Neural cell (in vitro differentiated cells): ENCODE data around the gene MAP7D1. TPM values are rescaled to one million over a fixed set of nuclear protein-coding genes. Genes with fewer than 3 reads are reported as not detected.

Experiments used
- H2AFZ ChIP-seq: fragments of 200-600, 300-800 bp; sonication (generic), shearing (Covaris generic); 2 replicates; pipeline ENCODE4 v1.6.0; 2014; ENCODE audit warnings: low read depth, mild to moderate bottlenecking, antibody characterized with exemption, low read length, moderate library complexity
- H3F3A ChIP-seq: fragments of 200-600 bp; shearing (Covaris generic); 2 replicates; pipeline ENCODE4 v1.6.1; 2016; ENCODE audit warnings: mild to moderate bottlenecking, moderate library complexity, mixed read lengths, antibody characterized with exemption, low read length; ENCODE audit not compliant: insufficient read depth, poor library complexity, severe bottlenecking
- H3K27ac ChIP-seq: fragments of 200-600, 300-800 bp; sonication (generic), shearing (Covaris generic); 2 replicates; pipeline ENCODE4 v1.5.1; 2014; ENCODE audit warnings: mild to moderate bottlenecking, low read length, moderate library complexity
- H3K27me3 ChIP-seq: fragments of 300-800, 200-600 bp; sonication (generic), shearing (Covaris generic); 2 replicates; pipeline ENCODE4 v1.6.0; 2014; ENCODE audit warnings: mild to moderate bottlenecking, low read depth, low read length, moderate library complexity; ENCODE audit not compliant: insufficient read depth
- H3K36me3 ChIP-seq: fragments of 300-800, 200-600 bp; sonication (generic), shearing (Covaris generic); 2 replicates; pipeline ENCODE4 v1.5.1; 2014; ENCODE audit warnings: mild to moderate bottlenecking, antibody characterized with exemption, low read length, moderate library complexity; ENCODE audit not compliant: insufficient read depth
- H3K4me2 ChIP-seq: fragments of 300-800, 200-600 bp; sonication (generic), shearing (Covaris generic); 2 replicates; pipeline ENCODE4 v1.6.0; 2014; ENCODE audit warnings: mild to moderate bottlenecking, low read length
- H3K4me3 ChIP-seq: fragments of 300-800, 200-600 bp; sonication (generic), shearing (Covaris generic); 2 replicates; pipeline ENCODE4 v1.5.1; 2014; ENCODE audit warnings: mild to moderate bottlenecking, low read length, moderate library complexity
- H3K79me2 ChIP-seq: fragments of 200-600 bp; shearing (Covaris generic); replicated peaks from 2 replicates; pipeline ENCODE4 v1.6.0; 2014; ENCODE audit warnings: mild to moderate bottlenecking, low read length, moderate library complexity; ENCODE audit not compliant: insufficient read depth
- H3K9ac ChIP-seq: fragments of 300-800, 200-600 bp; sonication (generic), shearing (Covaris generic); 2 replicates; pipeline ENCODE4 v1.6.1; 2016; ENCODE audit warnings: mild to moderate bottlenecking, low read length, mixed read lengths
- H3K9me2 ChIP-seq: fragments of 200-600 bp; shearing (Covaris generic); 2 replicates; pipeline ENCODE4 v1.6.1; 2016; ENCODE audit warnings: mild to moderate bottlenecking, low read length, mixed read lengths; ENCODE audit not compliant: insufficient read depth
- H3K9me3 ChIP-seq: fragments of 200-600, 300-800 bp; sonication (generic), shearing (Covaris generic); 2 replicates; pipeline ENCODE4 v1.6.1; 2016; ENCODE audit warnings: mild to moderate bottlenecking, mixed run types, low read length, moderate library complexity, mixed read lengths
- H4K20me1 ChIP-seq: fragments of 200-600 bp; shearing (Covaris generic); 2 replicates; pipeline ENCODE4 v1.6.1; 2016; ENCODE audit warnings: mild to moderate bottlenecking, mixed run types; ENCODE audit not compliant: insufficient read depth
- EP300 ChIP-seq: fragments of 450-650 bp; conservative IDR thresholded peaks from 2 replicates; pipeline ENCODE4 v1.6.1; 2014; ENCODE audit warnings: antibody characterized with exemption, mild to moderate bottlenecking, moderate library complexity; ENCODE audit not compliant: poor library complexity, severe bottlenecking
- EZH2 ChIP-seq: fragments of 200-600, 300-800 bp; shearing (Covaris generic), sonication (generic); IDR thresholded peaks from 2 replicates; pipeline ENCODE4 v1.6.1; 2014; ENCODE audit warnings: antibody characterized with exemption, low read length, borderline replicate concordance, mild to moderate bottlenecking; ENCODE audit not compliant: insufficient read depth, poor library complexity, severe bottlenecking
- MXI1 ChIP-seq: fragments of 450-650 bp; conservative IDR thresholded peaks from 2 replicates; pipeline ENCODE4 v1.6.1; 2014; ENCODE audit warnings: antibody characterized with exemption, mild to moderate bottlenecking; ENCODE audit not compliant: poor library complexity, severe bottlenecking
- POLR2AphosphoS5 ChIP-seq: IDR thresholded peaks from 2 replicates; pipeline ENCODE4 v1.6.1; 2012
- RAD21 ChIP-seq: fragments of 450-650 bp; conservative IDR thresholded peaks from 2 replicates; pipeline ENCODE4 v1.6.1; 2014; ENCODE audit warnings: antibody characterized with exemption, mild to moderate bottlenecking, moderate library complexity
- SMC3 ChIP-seq: fragments of 450-650 bp; conservative IDR thresholded peaks from 2 replicates; pipeline ENCODE4 v1.6.1; 2014; ENCODE audit warnings: antibody characterized with exemption, mild to moderate bottlenecking, moderate library complexity; ENCODE audit not compliant: poor library complexity
- TAF1 ChIP-seq: IDR thresholded peaks from 2 replicates; pipeline ENCODE4 v1.6.1; 2012; ENCODE audit warnings: low read depth
- polyA plus RNA-seq: library from polyadenylated mRNA; depleted of rRNA; stranded (reverse); fragments of >200 nt; gene quantifications from 2 replicates; pipeline ENCODE4 v1.2.3, GENCODE V29; 2014
- TF ChIP-seq, protein P1 (sequence below): IDR thresholded peaks from 2 replicates; pipeline ENCODE4 v1.6.1; 2012; ENCODE audit warnings: borderline replicate concordance
- TF ChIP-seq, protein P2 (sequence below): fragments of 450-650 bp; IDR thresholded peaks from 2 replicates; pipeline ENCODE4 v1.5.1; 2014; ENCODE audit warnings: antibody characterized with exemption, mild to moderate bottlenecking, moderate library complexity; ENCODE audit not compliant: poor library complexity, severe bottlenecking

MAP7D1 gene
- polyA plus RNA-seq, 1 donor from 2014 or later: 142 TPM

DNA sequence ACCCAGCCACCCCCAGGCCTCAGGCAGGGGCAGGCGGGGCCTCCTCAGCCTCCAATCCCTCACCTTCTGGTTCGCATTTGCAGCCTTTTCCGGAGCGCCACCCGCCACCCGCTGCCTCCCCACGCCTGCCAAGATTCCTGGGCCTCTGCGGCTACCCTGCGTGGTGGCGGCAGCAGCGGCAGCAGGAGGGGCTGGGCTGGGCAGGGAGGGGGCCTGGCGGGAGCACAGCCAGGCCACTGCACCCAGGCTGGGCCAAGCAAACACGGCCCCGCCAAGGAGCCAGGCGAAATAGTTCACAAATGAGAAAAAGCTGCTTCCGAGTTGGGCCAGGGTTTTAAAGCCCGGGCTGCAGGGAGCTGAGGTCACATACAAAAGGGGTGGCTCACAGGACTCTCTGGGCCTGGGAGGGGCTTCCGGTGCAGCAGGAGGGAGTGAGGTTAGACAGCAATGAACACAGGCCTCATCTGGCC, 40.7 kb upstream of the MAP7D1 start:
- no peak overlapping the region for H3K4me2 ChIP-seq
- H4K20me1 ChIP-seq: no peaks in the 10 kb centered on the region
- H3K9me3 ChIP-seq: no peaks in the 10 kb centered on the region
- H3K79me2 ChIP-seq: no peaks in the 10 kb centered on the region
- no peak for TF ChIP-seq TAF1
- no peak for TF ChIP-seq SMC3
- TF ChIP-seq, protein P1, sequence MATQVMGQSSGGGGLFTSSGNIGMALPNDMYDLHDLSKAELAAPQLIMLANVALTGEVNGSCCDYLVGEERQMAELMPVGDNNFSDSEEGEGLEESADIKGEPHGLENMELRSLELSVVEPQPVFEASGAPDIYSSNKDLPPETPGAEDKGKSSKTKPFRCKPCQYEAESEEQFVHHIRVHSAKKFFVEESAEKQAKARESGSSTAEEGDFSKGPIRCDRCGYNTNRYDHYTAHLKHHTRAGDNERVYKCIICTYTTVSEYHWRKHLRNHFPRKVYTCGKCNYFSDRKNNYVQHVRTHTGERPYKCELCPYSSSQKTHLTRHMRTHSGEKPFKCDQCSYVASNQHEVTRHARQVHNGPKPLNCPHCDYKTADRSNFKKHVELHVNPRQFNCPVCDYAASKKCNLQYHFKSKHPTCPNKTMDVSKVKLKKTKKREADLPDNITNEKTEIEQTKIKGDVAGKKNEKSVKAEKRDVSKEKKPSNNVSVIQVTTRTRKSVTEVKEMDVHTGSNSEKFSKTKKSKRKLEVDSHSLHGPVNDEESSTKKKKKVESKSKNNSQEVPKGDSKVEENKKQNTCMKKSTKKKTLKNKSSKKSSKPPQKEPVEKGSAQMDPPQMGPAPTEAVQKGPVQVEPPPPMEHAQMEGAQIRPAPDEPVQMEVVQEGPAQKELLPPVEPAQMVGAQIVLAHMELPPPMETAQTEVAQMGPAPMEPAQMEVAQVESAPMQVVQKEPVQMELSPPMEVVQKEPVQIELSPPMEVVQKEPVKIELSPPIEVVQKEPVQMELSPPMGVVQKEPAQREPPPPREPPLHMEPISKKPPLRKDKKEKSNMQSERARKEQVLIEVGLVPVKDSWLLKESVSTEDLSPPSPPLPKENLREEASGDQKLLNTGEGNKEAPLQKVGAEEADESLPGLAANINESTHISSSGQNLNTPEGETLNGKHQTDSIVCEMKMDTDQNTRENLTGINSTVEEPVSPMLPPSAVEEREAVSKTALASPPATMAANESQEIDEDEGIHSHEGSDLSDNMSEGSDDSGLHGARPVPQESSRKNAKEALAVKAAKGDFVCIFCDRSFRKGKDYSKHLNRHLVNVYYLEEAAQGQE: no peak
- TF ChIP-seq MXI1: no peak
- TF ChIP-seq EP300: no peak
- TF ChIP-seq, protein P2, sequence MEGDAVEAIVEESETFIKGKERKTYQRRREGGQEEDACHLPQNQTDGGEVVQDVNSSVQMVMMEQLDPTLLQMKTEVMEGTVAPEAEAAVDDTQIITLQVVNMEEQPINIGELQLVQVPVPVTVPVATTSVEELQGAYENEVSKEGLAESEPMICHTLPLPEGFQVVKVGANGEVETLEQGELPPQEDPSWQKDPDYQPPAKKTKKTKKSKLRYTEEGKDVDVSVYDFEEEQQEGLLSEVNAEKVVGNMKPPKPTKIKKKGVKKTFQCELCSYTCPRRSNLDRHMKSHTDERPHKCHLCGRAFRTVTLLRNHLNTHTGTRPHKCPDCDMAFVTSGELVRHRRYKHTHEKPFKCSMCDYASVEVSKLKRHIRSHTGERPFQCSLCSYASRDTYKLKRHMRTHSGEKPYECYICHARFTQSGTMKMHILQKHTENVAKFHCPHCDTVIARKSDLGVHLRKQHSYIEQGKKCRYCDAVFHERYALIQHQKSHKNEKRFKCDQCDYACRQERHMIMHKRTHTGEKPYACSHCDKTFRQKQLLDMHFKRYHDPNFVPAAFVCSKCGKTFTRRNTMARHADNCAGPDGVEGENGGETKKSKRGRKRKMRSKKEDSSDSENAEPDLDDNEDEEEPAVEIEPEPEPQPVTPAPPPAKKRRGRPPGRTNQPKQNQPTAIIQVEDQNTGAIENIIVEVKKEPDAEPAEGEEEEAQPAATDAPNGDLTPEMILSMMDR: no peak
- TF ChIP-seq RAD21: no peak
- TF ChIP-seq POLR2AphosphoS5: no peak
- no peak for TF ChIP-seq EZH2
- no peak overlapping the region for H3K27ac ChIP-seq
- no peak overlapping the region for H3K9ac ChIP-seq
- no peaks in the 10 kb centered on the region for H3K36me3 ChIP-seq
- no peaks in the 10 kb centered on the region for H3K9me2 ChIP-seq
- no peaks in the 10 kb centered on the region for H3K27me3 ChIP-seq
- no peak overlapping the region for H3K4me3 ChIP-seq
- H3F3A ChIP-seq: no peaks in the 10 kb centered on the region
- no peak overlapping the region for H2AFZ ChIP-seq

DNA sequence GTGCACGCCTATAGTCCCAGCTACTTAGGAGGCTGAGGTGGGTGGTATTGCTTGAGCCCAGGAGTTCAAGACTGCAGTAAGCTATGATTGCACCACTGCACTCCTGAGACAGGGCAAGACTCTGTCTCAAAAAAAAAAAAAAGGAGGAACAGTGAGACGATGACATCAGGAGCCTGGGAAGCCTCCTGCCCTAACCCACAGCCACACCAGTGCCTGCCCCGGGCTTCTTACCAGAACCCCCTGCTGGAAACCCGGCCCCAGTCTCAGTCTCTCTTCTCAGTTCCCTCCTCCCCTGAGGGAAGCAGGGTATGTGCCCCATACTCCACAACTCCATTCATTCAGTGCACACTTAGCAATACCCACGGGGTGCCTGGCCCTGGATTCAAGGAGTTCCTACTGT, 40.0 kb upstream of the MAP7D1 start:
- H3K9me3 ChIP-seq: no peaks in the 10 kb centered on the region
- no peaks in the 10 kb centered on the region for H3K27me3 ChIP-seq
- H3F3A ChIP-seq: no peaks in the 10 kb centered on the region
- H4K20me1 ChIP-seq: no peaks in the 10 kb centered on the region
- no peaks in the 10 kb centered on the region for H3K36me3 ChIP-seq
- TF ChIP-seq SMC3 (no peak), EP300 (no peak), EZH2 (no peak), POLR2AphosphoS5 (no peak)
- TF ChIP-seq, protein P2: no peak
- TF ChIP-seq, protein P1: no peak
- H3K4me2 ChIP-seq: no peak overlapping the region
- H3K27ac ChIP-seq: no peak overlapping the region
- H3K9me2 ChIP-seq: no peaks in the 10 kb centered on the region
- no peaks in the 10 kb centered on the region for H3K79me2 ChIP-seq
- H3K9ac ChIP-seq: no peak overlapping the region
- H2AFZ ChIP-seq: no peak overlapping the region
- H3K4me3 ChIP-seq: no peak overlapping the region
